Loucy (cell line): ENCODE data around the gene MED13.

Experiments
- H2AFZ ChIP-seq: fragments of 200-600 bp; sonication (generic); 2 replicates; pipeline ENCODE4 v1.6.0; 2016; ENCODE audit warnings: antibody characterized with exemption, mild to moderate bottlenecking, low read length, moderate library complexity
- H3F3A ChIP-seq: fragments of 200-600 bp; 2 replicates; pipeline ENCODE4 v1.6.0; 2016; ENCODE audit warnings: antibody characterized with exemption, low read depth, mild to moderate bottlenecking
- H3K27me3 ChIP-seq: fragments of 200-600 bp; sonication (generic); 2 replicates; pipeline ENCODE4 v1.6.1; 2014; ENCODE audit warnings: low read length, mild to moderate bottlenecking; ENCODE audit not compliant: insufficient read depth, poor library complexity, severe bottlenecking
- H3K36me3 ChIP-seq: fragments of 200-600 bp; sonication (generic); 2 replicates; pipeline ENCODE4 v1.6.1; 2016; ENCODE audit warnings: low read length; ENCODE audit not compliant: insufficient read depth
- H3K4me1 ChIP-seq: fragments of 200-600 bp; sonication (generic); 2 replicates; pipeline ENCODE4 v1.5.1; 2014; ENCODE audit warnings: low read length, mild to moderate bottlenecking; ENCODE audit not compliant: insufficient read depth, poor library complexity, severe bottlenecking
- H3K4me2 ChIP-seq: fragments of 200-600 bp; sonication (generic); 2 replicates; pipeline ENCODE4 v1.6.0; 2014; ENCODE audit warnings: antibody characterized with exemption, low read length, low read depth, mild to moderate bottlenecking; ENCODE audit not compliant: poor library complexity, severe bottlenecking
- H3K4me3 ChIP-seq: fragments of 200-600 bp; sonication (generic); 2 replicates; pipeline ENCODE4 v1.5.1; 2014; ENCODE audit warnings: low read length, mild to moderate bottlenecking, mixed read lengths; ENCODE audit not compliant: poor library complexity, severe bottlenecking
- H3K79me2 ChIP-seq: fragments of 200-600 bp; sonication (generic); 2 replicates; pipeline ENCODE4 v1.6.1; 2014; ENCODE audit warnings: low read length; ENCODE audit not compliant: insufficient read depth
- H3K9ac ChIP-seq: fragments of 200-600 bp; sonication (generic); 2 replicates; pipeline ENCODE4 v1.6.0; 2014; ENCODE audit warnings: mild to moderate bottlenecking, low read depth, low read length, moderate library complexity; ENCODE audit not compliant: poor library complexity, severe bottlenecking
- H3K9me2 ChIP-seq: fragments of 200-600 bp; sonication (generic); replicated peaks from 2 replicates; pipeline ENCODE4 v1.6.1; 2016; ENCODE audit warnings: low read depth, low read length, mixed read lengths
- H3K9me3 ChIP-seq: fragments of 200-600 bp; sonication (generic); 2 replicates; pipeline ENCODE4 v1.6.1; 2014; ENCODE audit warnings: mild to moderate bottlenecking, antibody characterized with exemption, low read length, low read depth; ENCODE audit not compliant: insufficient read depth
- H4K20me1 ChIP-seq: fragments of 200-600 bp; sonication (generic); 2 replicates; pipeline ENCODE4 v1.6.0; 2014; ENCODE audit warnings: antibody characterized with exemption, low read length, mild to moderate bottlenecking; ENCODE audit not compliant: insufficient read depth, poor library complexity, severe bottlenecking
- EZH2phosphoT487 ChIP-seq: fragments of 200-600 bp; IDR thresholded peaks from 2 replicates; pipeline ENCODE4 v1.6.1; 2018; ENCODE audit warnings: antibody characterized with exemption, mild to moderate bottlenecking, moderate library complexity, borderline replicate concordance
- TF ChIP-seq, protein P1 (sequence below): fragments of 200-600 bp; sonication (generic); conservative IDR thresholded peaks from 2 replicates; pipeline ENCODE4 v1.5.1; 2014; ENCODE audit warnings: mild to moderate bottlenecking, antibody characterized with exemption, low read length

MED13 gene

DNA sequence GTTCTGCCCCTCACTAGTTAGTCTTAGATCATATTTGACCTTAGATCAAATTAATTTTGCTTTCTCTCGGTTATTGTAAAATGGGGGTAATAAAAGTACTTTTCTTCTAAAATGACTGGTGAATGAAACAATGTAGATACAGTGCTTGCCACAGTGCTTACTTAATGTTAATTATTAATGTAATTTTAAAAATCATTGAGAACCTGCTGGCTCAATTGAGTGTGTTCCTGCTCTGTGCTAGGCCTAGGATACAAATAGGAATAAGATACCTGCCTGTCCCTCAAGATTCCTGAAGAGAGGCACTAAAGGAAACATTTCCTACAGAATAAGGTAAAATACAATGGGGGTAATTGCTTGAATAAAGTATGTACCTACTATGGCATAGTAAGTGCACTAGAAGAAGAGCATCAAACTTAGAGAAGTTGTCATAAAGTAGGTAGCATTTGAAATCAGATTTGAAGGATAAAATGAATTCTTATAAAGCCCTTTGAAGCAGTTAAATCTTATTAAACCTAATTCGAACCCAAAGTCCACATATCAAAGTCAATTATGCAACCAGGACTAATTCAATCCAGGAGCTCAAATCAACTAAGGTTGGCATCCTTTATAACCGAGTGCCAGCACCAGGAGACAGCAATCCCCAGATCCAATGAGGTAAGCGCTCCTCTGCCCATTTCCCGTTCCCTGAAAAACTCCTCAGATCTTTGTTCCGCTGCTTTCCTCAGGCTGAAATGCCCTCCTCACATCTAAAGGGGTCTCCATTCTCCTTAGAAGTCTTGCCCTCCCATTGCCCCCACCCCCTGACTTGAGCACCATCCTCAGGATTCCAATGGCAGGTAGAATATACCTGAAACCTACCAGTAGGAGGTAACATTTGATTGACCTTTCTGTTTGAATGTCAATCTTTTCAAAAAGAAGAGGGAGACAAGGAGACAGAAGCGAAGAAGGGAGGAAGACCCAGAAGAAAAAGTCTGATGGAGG, 2.4 kb upstream of the MED13 start:
- no peak overlapping the region; the same call in 1 of the 2 replicates for H2AFZ ChIP-seq
- no peaks in the 10 kb centered on the region for H3K9me2 ChIP-seq
- H3K27me3 ChIP-seq, result no peaks in the 10 kb centered on the region
- peaks cover 2% of the 10 kb centered on the region for H3K4me1 ChIP-seq
- no peak overlapping the region for H3K4me2 ChIP-seq
- H4K20me1 ChIP-seq, result peaks cover 25% of the 10 kb centered on the region
- H3K36me3 ChIP-seq, result no peaks in the 10 kb centered on the region
- H3K79me2 ChIP-seq, result peaks cover 31% of the 10 kb centered on the region
- H3K9me3 ChIP-seq, result no peaks in the 10 kb centered on the region
- H3K4me3 ChIP-seq, result no peak overlapping the region
- TF ChIP-seq EZH2phosphoT487, result no peak
- TF ChIP-seq, protein P1, sequence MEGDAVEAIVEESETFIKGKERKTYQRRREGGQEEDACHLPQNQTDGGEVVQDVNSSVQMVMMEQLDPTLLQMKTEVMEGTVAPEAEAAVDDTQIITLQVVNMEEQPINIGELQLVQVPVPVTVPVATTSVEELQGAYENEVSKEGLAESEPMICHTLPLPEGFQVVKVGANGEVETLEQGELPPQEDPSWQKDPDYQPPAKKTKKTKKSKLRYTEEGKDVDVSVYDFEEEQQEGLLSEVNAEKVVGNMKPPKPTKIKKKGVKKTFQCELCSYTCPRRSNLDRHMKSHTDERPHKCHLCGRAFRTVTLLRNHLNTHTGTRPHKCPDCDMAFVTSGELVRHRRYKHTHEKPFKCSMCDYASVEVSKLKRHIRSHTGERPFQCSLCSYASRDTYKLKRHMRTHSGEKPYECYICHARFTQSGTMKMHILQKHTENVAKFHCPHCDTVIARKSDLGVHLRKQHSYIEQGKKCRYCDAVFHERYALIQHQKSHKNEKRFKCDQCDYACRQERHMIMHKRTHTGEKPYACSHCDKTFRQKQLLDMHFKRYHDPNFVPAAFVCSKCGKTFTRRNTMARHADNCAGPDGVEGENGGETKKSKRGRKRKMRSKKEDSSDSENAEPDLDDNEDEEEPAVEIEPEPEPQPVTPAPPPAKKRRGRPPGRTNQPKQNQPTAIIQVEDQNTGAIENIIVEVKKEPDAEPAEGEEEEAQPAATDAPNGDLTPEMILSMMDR, result no peak
- H3K9ac ChIP-seq, result no peak overlapping the region
- H3F3A ChIP-seq, result no peaks in the 10 kb centered on the region

DNA sequence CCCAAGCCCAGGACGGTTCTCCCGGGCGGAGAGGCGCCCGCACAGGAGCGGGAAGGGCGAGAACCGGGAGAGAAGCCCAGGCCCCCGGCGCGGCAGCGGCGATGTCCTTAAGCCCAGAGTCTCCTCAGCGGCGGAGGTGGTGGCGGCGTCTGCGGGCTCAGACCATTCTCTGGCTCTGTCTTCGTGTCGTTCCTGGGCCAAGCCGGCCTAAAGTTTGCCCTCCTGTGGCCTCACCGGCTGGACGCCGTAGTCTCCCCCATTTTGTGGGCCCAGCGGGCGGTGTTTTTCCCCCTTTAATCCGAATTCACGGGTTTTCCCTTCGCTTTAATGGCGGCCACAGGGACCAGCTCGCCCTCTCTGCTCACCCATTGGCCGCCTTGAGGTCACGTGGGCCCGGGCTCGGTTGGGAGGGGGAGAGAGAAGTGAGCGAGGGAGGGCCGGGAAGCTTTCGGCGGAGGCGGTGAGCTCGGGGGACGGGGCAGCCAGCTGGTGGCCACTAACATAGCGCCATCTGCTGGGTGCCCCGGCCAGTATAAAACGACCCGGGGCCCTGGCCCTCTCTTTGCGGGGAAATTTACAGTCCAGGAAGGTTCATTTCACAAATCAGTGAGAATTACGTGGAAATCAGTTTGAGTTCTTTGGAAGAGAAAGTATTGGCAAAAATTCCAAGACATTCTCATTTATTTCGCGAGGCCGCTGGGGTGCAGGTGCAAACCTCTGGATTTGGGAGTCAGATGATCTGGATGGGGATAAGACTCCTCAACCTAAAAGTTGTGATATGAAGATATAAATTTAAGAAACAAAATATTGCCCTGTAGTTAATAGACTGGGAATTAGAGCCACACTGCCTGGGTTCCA, 762 bp upstream of the MED13 start:
- TF ChIP-seq EZH2phosphoT487, result no peak
- TF ChIP-seq, protein P1, result peak; percentile 85
- Histone ChIP-seq H3K9me2 (no peaks in the 10 kb centered on the region), H3K4me2 (peak overlapping the region; percentile 40), H3K36me3 (peaks cover 3% of the 10 kb centered on the region; the same call in 1 of the 2 replicates), H2AFZ (peak overlapping the region; percentile 97), H3K4me3 (peak overlapping the region; percentile 93), H3K79me2 (peaks cover 48% of the 10 kb centered on the region), H3K9ac (peak overlapping the region; percentile 94), H3K4me1 (peaks cover 14% of the 10 kb centered on the region), H3K9me3 (no peaks in the 10 kb centered on the region), H3K27me3 (no peaks in the 10 kb centered on the region), H4K20me1 (peaks cover 41% of the 10 kb centered on the region), H3F3A (no peaks in the 10 kb centered on the region)

DNA sequence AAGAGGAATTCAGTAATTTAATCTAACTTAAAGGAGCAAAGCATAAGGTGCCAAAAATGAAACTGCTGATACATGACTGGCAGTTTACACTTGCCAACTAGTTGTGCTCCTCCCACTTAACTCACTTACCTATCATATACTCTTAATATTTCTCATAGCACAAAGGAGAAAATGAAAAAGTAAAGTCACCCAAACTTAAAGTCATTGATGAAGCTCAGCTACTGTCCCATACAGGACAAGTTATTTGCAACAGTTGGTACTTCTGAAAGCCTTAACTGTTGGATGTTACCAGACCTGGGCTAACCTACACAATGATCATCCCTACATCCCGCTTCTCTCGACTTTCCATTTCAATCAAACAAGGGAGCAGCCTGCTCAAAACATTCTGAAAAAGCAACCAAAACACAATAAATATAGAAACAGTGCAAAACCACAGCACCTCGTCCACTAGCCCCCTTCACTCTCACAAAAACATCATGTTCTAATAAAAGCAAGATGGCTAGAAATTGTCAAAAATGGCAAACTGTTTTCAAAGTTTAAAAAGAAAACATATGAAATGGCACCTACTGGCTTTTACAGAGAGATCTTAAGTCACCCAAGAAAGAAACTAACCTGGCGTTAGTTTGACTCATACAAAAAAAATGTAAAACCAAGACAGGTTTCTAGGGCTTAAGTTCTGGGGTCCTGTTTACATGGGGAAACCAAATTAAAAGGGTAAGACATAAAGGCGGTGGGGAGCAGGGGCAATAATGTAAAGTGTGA, 868 bp downstream of the MED13 start:
- peaks cover 22% of the 10 kb centered on the region for H3K4me1 ChIP-seq
- H3K4me3 ChIP-seq, result peak overlapping the region; percentile 95
- peaks cover 56% of the 10 kb centered on the region for H4K20me1 ChIP-seq
- H3K36me3 ChIP-seq, result peaks cover 8% of the 10 kb centered on the region; the same call in 1 of the 2 replicates
- TF ChIP-seq, protein P1, result no peak
- no peak for TF ChIP-seq EZH2phosphoT487
- H3K9me3 ChIP-seq, result no peaks in the 10 kb centered on the region
- no peaks in the 10 kb centered on the region for H3K9me2 ChIP-seq
- no peak overlapping the region for H2AFZ ChIP-seq
- H3K9ac ChIP-seq, result peak overlapping the region; percentile 83
- H3F3A ChIP-seq, result no peaks in the 10 kb centered on the region
- H3K4me2 ChIP-seq, result peak overlapping the region; percentile 80
- peaks cover 64% of the 10 kb centered on the region for H3K79me2 ChIP-seq
- H3K27me3 ChIP-seq, result no peaks in the 10 kb centered on the region
